NAMALWA (cell line): ENCODE results near the gene MXI1.
A peak's percentile ranks its signal among the peaks of the same experiment; 100 is the strongest.

Source experiments
- DNase-seq: peaks from one replicate; pipeline ENCODE4 v3.0.0-alpha.2; 2015; ENCODE audit warnings: low spot score

Gene MXI1

DNA sequence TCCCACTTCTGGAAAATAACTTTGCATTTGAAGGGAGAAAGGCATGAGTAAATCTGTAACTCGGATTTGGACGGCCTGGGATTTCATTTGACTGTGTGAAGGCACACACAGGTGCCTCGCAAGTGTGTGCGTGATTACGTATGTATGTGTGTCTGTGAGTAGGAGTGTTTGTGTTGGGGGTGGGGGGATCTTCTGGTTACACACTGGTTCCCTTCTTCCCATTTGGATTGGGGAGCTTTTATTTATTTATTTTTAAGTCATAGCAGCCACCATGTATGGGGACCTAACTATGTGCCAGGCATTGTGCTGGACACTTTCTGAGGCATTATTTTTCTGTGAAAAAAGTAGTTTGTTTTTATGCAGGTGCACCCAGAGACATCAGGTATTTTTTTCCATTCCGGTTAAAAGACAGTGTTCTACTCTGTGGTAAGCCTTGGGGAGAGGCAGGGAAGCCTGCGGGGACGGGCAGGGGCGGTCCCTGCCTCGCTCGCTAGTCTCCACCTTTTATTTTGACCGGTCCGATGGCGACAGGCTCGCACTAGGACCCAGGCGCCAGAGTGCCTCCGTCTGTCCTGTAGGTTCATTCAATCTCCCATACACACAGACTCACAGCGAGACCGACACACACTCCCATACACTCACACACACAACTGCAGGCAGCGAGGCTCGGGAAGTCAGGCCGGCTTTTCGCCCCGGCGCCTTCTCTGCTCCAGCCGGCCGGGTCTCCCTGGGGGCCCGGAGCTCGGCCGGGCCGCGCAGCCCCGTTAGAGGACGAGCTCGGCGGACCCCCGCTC is at the start of gene MXI1:
Gene MXI1 (plus strand): TSS at position 595 of the 794 bp plus-strand sequence. CDS start 204 bp downstream, outside the sequence.
- peak; percentile 86 for DNase-seq

DNA sequence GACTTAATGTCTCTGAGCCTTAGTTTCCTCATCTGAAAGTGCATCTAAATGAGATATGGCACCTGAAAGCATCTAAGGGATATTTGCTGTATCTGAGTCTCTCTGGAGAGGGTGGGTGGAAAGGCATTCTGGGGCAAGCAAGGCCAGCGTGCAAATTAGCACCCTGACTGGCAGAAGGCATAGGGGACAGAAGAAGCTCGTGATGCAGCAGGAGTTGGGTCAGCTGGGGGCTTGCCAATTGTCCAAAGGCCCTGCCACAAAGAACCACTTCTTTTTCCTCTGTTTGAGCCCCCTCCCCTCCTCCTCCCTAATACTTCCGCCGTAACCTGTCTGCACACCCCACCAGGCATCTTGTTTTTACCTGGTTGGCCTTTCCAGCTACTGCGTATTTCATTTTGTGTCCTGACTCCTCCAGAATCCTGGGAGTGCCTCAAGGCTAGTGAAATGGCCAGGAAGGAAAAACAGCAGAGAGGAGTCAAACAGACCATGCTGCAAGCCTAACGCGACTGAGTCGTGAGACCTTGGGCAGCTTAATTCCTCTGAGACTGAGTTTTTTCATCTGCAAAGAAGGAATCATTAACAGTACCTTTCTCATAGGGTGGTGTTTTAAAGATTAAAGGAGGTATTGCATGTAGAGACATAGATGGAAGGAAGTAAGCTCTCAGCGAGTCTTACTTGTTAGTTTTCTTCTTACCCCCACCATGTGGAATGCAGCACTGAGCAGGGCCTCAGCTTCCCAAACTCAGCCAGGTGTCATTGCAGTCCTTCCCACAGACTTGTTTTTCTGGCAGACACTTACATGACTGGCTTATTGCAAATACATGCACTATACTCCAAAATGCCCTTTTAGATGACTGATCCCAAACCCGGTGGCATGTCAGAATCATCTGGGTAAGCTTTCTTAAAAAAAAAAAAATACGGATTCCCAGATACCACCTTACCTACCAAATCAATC is 49.1 kb upstream of the MXI1 start:
- DNase-seq, result no peak

DNA sequence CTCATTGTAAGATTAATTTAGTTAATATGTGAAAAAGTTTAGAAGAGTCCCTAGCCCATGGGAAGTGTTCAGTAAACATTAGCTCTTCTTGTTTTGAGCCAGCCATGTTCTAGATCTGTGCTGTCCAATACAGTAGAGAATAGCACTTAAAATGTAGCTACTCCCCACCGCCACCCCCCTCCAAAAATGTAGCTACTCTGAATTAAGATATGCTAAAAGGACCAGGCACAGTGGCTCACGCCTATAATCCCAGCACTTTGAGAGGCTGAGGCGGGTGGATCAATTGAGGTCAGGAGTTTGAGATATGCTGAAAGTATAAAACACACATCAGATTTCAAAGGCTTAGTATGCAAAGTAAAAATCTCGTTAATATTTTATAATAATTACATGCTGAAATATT is 47.3 kb upstream of the MXI1 start:
- no peak for DNase-seq

GRCh38 chr10:110160522-110160921 is 46.9 kb upstream of the MXI1 start:
- no peak for DNase-seq

GRCh38 chr10:110162741-110163145 is 44.7 kb upstream of the MXI1 start:
- DNase-seq, result no peak

- no peak for DNase-seq
These were observed 44.1 kb upstream of the MXI1 start for GRCh38 chr10:110163192-110163773.

- DNase-seq, result no peak
These were observed 43.6 kb upstream of the MXI1 start for GRCh38 chr10:110163841-110164240.

DNA sequence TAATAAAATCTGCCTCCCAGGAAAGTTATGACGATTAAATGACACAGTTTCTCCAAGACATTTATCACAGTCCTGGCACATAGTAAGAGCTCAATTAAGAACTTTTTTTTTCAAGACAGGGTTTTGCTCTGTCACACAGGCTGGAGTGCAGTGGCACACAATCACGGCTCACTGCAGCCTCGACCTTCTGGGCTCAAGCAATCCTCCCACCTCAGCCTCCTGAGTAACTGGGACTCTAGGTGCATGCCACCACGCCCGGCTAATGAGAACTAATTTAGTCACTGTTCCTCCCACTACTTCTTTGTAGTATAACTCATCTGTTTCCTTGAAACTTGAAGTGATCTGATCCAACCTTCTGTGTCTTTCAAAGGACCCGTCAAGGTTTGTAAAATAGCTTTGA is 42.2 kb upstream of the MXI1 start:
- no peak for DNase-seq

DNA sequence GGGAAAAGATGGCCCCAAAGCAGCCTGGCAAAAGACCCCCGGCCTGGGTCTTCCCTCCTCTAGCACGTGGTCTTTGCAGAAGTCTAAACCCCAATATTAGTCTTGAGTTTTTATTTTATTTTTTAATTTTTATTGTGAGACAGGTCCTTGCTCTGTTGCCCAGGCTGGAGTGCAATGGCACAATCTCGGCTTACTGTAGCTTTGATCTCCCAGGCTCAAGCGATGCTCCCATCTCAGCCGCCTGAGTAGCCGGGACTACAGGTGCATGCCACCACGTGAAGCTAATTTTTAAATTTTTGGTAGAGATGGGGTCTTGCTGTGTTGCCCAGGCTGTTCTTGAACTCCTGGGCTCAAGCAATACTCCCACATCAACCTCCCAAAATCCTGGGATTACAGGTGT is 40.3 kb upstream of the MXI1 start:
- no peak for DNase-seq

- DNase-seq, result no peak
These were observed 38.6 kb upstream of the MXI1 start for GRCh38 chr10:110168601-110169481.

- DNase-seq, result no peak
These were observed 37.8 kb upstream of the MXI1 start for GRCh38 chr10:110169586-110169985.

DNA sequence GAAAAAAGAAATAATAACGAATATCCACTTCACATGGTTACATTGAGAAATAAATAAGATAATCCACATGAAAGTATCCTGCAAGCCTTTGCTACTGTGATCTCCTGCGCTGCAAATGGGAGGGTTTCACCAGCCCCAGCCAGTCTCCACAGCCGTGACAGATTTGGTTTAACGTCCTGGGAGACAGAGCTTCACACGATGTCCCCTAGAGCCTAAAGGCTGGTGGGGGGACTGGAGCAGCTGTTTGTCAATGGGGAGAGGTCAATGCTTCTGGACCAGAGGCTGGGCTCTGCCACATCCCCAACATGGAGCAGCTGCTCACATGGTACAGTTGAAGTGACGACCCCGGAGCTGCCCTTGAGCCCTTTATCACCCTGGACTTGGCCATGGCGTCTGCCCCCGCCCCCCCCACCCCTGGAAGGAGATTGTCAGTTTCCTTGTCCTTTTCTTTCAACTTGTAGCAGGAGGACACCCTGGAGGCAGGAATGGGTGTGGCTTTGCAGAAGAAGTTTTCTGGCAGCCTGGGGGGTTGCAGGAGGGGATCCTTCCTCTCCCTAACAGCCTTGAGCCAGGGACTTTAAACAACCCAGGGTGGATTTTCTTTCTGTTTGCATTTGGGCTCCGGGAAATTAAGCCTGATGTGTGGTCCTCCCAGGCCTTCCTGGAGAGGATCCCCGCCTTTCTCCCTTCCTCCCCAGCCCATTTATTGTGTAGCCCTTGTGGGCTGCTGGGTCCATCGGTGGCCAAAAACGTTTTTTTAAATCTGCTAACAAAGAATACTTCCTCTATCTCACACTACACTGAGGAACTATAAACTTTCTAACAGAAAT is 37.0 kb upstream of the MXI1 start:
- DNase-seq, result no peak

GRCh38 chr10:110171032-110171431 is 36.4 kb upstream of the MXI1 start:
- no peak for DNase-seq

GRCh38 chr10:110172155-110172554 is 35.2 kb upstream of the MXI1 start:
- no peak for DNase-seq

GRCh38 chr10:110174201-110174600 is 33.2 kb upstream of the MXI1 start:
- DNase-seq, result no peak

GRCh38 chr10:110174816-110175215 is 32.6 kb upstream of the MXI1 start:
- DNase-seq, result no peak

GRCh38 chr10:110175406-110175805 is 32.0 kb upstream of the MXI1 start:
- no peak for DNase-seq

GRCh38 chr10:110176141-110177030 is 31.0 kb upstream of the MXI1 start:
- no peak for DNase-seq

GRCh38 chr10:110179220-110179619 is 28.2 kb upstream of the MXI1 start:
- DNase-seq, result no peak

DNA sequence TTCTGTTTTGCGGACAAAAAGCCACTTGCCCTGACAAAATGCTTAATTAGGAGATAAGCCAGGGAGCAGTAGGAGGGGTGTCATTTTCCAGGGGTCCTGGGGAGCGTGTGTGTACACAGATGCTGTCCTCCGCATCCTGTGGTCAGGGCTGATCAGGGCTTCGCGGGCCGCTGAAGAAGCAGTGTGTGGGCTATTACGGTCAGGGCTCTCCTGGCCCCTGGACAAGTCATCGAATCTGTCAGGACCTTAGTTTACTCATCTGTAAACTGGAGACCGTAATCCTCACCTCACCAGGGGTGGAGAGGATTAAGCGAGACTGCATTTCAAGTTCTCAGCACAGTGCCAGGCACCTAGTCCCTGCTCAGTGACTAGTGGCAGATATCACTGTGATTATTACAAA is 26.0 kb upstream of the MXI1 start:
- DNase-seq, result no peak
